ENCODE results near the gene FNDC3B.

DNA sequence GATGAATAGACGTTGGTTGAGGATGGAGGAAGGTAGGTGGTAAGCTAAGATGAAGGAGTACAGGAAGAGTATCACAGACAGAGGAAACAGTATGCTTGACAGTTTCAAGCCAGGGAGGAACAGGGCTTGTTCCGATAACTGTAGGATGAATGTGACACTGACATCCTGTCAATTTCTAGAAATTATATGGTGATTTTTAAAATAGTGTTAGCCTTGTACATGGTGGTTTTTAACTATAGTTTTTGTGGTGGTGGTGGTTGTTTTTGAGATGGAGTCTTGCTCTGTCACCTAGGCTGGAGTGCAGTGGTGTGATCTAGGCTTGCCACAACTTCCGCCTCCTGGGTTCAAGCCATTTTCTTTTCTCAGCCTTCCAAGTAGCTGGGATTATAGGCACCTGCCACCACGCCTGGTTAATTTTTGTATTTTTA, 92.8 kb downstream of the FNDC3B start:
- TF ChIP-seq, protein P1, sequence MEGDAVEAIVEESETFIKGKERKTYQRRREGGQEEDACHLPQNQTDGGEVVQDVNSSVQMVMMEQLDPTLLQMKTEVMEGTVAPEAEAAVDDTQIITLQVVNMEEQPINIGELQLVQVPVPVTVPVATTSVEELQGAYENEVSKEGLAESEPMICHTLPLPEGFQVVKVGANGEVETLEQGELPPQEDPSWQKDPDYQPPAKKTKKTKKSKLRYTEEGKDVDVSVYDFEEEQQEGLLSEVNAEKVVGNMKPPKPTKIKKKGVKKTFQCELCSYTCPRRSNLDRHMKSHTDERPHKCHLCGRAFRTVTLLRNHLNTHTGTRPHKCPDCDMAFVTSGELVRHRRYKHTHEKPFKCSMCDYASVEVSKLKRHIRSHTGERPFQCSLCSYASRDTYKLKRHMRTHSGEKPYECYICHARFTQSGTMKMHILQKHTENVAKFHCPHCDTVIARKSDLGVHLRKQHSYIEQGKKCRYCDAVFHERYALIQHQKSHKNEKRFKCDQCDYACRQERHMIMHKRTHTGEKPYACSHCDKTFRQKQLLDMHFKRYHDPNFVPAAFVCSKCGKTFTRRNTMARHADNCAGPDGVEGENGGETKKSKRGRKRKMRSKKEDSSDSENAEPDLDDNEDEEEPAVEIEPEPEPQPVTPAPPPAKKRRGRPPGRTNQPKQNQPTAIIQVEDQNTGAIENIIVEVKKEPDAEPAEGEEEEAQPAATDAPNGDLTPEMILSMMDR (conservative IDR thresholded peaks at IDR 0.05; ENCODE audit: low read depth, low read length) = no peak
- TF ChIP-seq EZH2 (IDR thresholded peaks at IDR 0.05; ENCODE audit: low read length, unreplicated experiment) = no peak
